Neutrophil (primary cell): Measurements from ENCODE around the gene APBB1.

Experiments
- H3K27ac ChIP-seq: fragments of 200-600 bp; sonication (generic); 2 replicates; pipeline ENCODE4 v1.5.1; 2016; ENCODE audit warnings: mild to moderate bottlenecking, moderate library complexity
- H3K27me3 ChIP-seq: fragments of 200-600 bp; sonication (generic); 2 replicates; pipeline ENCODE4 v1.6.0; 2016; ENCODE audit warnings: mild to moderate bottlenecking
- H3K36me3 ChIP-seq: fragments of 200-600 bp; sonication (generic); 2 replicates; pipeline ENCODE4 v1.5.1; 2017
- H3K4me1 ChIP-seq, 2 experiments: fragments of 200-600 bp in 1 of 2; sonication (generic) in 1 of 2; 1 replicate in 1 of 2; 2 replicates in 1 of 2; pipeline versions ENCODE4 v1.5.1 to v1.6.1; 2013 to 2016; ENCODE audit warnings: low read depth in 1 of 2, low read length in 1 of 2, mild to moderate bottlenecking in 1 of 2, moderate library complexity in 1 of 2; ENCODE audit not compliant: control insufficient read depth in 1 of 2, insufficient read depth in 1 of 2
- H3K4me3 ChIP-seq, 2 experiments: fragments of 200-600 bp in 1 of 2; sonication (generic) in 1 of 2; 1 replicate in 1 of 2; 2 replicates in 1 of 2; pipeline ENCODE4 v1.5.1; 2013 to 2016; ENCODE audit warnings: low read depth in 1 of 2, low read length in 1 of 2, mild to moderate bottlenecking in 1 of 2, moderate library complexity in 1 of 2
- H3K9me3 ChIP-seq: fragments of 200-600 bp; sonication (generic); 2 replicates; pipeline ENCODE4 v1.5.1; 2016
- CTCF ChIP-seq: fragments of 200-600 bp; sonication (generic); IDR thresholded peaks from 2 replicates; pipeline ENCODE4 v1.5.1; 2016; ENCODE audit warnings: antibody characterized with exemption

APBB1 gene

GRCh38 chr11:6417907-6418556 lies 862 bp downstream of the APBB1 start:
- TF ChIP-seq CTCF = no peak
- Histone ChIP-seq H3K27ac (no peak overlapping the region), H3K4me3 (peak overlapping the region in 1 of 2 experiments; percentile 65), H3K36me3 (no peaks in the 10 kb centered on the region), H3K27me3 (peaks cover 79% of the 10 kb centered on the region), H3K4me1 (peaks cover 6 to 27% of the 10 kb centered on the region in 2 experiments), H3K9me3 (no peaks in the 10 kb centered on the region)

- Histone ChIP-seq H3K9me3 (no peaks in the 10 kb centered on the region), H3K27ac (no peak overlapping the region), H3K27me3 (peaks cover 57% of the 10 kb centered on the region), H3K4me3 (no peak overlapping the region), H3K4me1 (peaks cover 6 to 27% of the 10 kb centered on the region in 2 experiments), H3K36me3 (no peaks in the 10 kb centered on the region)
- no peak for TF ChIP-seq CTCF
These were observed 3.1 kb downstream of the APBB1 start for GRCh38 chr11:6415797-6416196.

GRCh38 chr11:6414874-6415328 lies 4.0 kb downstream of the APBB1 start:
- Histone ChIP-seq H3K4me1 (peaks cover 6 to 27% of the 10 kb centered on the region in 2 experiments), H3K4me3 (no peak overlapping the region)

GRCh38 chr11:6413791-6414201 lies 5.1 kb downstream of the APBB1 start:
- H3K9me3 ChIP-seq = no peaks in the 10 kb centered on the region
- peaks cover 37% of the 10 kb centered on the region for H3K27me3 ChIP-seq
- no peak overlapping the region for H3K4me3 ChIP-seq
- H3K36me3 ChIP-seq = no peaks in the 10 kb centered on the region
- TF ChIP-seq CTCF = no peak
- H3K4me1 ChIP-seq = peaks cover 0 to 18% of the 10 kb centered on the region in 2 experiments
- no peak overlapping the region for H3K27ac ChIP-seq

More at GRCh38 chr11:6414874-6415328, 4.0 kb downstream of the APBB1 start:
- H3K36me3 ChIP-seq = no peaks in the 10 kb centered on the region
- peaks cover 48% of the 10 kb centered on the region for H3K27me3 ChIP-seq
- H3K9me3 ChIP-seq = no peaks in the 10 kb centered on the region
- no peak for TF ChIP-seq CTCF
- no peak overlapping the region for H3K27ac ChIP-seq

- Histone ChIP-seq H3K27me3 (peaks cover 15% of the 10 kb centered on the region), H3K9me3 (no peaks in the 10 kb centered on the region), H3K36me3 (no peaks in the 10 kb centered on the region), H3K4me3 (no peak overlapping the region), H3K4me1 (peaks cover 0 to 13% of the 10 kb centered on the region in 2 experiments), H3K27ac (no peak overlapping the region)
- no peak for TF ChIP-seq CTCF
These were observed 7.3 kb downstream of the APBB1 start for GRCh38 chr11:6411594-6412031.
